NCI-H1930 (cell line): ENCODE data around the gene LLGL2.

Experiments
- DNase-seq, 2 experiments: peaks; one replicate each; lab custom pipeline; 2025; lab: John Stamatoyannopoulos, UW

LLGL2 gene

DNA sequence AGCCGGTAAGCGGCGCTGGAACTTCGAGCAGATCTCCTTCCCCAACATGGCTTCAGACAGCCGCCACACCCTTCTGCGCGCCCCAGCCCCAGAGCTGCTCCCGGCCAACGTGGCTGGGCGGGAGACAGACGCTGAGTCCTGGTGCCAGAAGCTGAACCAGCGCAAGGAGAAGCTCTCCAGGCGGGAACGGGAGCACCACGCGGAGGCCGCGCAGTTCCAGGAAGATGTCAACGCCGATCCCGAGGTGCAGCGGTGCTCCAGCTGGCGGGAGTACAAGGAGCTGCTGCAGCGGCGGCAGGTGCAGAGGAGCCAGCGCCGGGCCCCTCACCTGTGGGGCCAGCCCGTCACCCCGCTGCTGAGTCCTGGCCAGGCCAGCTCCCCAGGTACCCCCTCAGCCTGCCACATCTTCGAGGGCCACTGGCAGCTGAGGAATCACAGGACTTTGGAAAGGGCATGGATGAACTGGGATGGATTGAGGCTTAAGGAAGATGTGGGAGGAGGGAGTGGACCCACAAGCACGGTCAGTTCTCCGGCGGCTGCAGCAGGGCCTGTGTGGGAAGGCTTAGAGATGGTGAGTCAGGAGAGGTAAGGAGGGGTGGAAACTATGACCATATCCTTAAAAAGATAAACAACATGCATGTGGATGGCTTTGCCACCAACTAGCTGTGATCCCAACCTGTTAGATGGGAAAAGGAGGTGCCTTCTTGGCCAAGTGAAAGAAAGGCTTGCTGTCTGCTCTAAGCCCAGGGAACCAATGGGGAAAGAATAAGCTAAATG is 3.4 kb upstream of the LLGL2 start:
- no peak for DNase-seq

DNA sequence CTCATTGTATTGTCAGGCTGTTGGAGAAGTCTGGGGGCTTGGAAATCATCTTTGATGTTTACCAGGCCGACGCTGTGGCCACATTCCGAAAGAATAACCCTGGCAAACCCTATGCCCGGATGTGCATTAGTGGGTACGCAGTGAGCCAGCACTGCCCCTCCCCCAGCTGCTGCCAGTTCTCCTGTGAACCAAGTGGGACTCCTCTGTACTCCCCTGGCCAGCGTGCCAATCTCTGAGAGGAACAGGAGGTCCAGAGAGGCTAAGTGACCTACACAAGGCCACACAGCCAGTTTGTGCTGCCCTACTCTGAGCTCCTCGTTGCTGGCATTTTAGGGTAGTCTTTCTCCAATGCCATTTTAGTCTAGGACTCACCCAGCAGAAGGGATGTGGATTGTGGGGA is 1.9 kb upstream of the LLGL2 start:
- no peak for DNase-seq

DNA sequence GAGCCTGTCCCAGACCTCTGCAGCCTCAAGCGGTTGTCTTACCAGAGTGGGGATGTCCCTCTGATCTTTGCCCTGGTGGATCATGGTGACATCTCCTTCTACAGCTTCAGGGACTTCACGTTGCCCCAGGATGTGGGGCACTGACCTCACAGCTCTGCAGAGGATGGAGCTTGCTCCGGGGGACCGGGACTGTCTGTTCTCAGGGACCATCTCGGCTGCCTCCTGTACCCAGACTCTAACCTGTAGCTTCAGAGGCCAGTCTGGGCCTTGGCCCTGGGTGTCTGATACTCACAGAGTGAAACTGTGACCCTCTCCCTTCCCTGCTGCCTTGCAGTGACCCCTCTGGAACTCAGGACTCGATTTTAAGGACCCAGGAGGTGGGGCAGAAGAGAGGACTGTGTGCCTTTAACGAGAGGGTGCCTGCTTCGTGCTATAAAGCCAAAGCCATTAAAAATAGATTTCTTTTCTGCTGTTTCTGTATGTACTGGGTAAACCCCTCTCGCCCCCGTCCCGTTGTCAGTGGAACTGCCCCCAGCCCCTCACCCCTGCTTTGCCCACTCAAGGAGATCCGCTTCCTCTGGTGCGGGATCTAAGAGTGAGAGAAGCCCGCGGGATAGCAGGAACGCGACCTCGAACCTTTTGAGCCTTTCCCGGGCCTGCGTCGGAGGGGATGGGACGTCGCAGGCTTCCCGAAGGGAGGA is 1.1 kb upstream of the LLGL2 start:
- DNase-seq, result no peak

DNA sequence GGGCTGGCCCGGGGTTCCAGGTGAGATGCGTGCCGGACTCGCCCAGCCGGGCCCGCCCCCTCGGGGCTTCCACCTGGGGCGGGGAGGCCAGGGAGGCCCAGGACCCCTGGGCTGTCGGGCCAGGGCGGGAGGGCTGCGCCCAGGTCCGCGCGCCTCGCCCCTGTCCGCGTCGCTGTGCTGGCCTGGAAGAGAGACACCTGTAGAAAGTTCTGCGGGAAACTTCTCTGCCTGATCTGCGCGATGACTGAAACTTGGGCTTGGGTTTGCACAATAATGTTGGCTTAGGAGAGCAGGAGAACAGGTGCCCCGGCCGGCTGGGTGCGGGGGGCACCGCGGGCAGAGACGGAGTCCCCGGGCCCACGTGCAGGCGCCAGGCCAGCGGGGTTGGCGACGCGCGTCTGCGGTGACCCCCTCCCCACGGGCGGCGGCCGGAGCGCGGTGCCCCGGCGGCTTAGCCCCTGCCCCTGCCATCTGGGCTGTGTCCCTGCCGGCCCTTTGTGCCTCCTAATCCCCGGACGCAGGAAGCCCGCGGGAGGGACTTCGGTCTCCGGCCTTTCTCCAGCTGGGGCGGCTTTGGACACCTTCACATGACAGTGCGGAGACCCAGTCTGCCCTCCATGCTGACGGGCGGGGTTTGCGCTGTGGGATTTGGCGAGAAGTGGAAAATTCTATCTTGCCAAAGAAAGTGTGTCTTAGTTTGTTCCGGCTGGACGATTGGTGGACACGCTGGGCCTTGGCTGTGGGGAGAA is 483 bp downstream of the LLGL2 start:
- DNase-seq, result no peak

- no peak for DNase-seq
Measured at GRCh38 chr17:75526555-75527270, 1.2 kb downstream of the LLGL2 start.

- DNase-seq, result no peak
Measured at GRCh38 chr17:75530837-75531720, 5.6 kb downstream of the LLGL2 start.

- no peak for DNase-seq
Measured at GRCh38 chr17:75531721-75532072, 6.2 kb downstream of the LLGL2 start.

GRCh38 chr17:75535119-75535537 is 9.6 kb downstream of the LLGL2 start:
- DNase-seq, result no peak

- DNase-seq, result no peak
Measured at GRCh38 chr17:75535871-75536270, 10.4 kb downstream of the LLGL2 start.

DNA sequence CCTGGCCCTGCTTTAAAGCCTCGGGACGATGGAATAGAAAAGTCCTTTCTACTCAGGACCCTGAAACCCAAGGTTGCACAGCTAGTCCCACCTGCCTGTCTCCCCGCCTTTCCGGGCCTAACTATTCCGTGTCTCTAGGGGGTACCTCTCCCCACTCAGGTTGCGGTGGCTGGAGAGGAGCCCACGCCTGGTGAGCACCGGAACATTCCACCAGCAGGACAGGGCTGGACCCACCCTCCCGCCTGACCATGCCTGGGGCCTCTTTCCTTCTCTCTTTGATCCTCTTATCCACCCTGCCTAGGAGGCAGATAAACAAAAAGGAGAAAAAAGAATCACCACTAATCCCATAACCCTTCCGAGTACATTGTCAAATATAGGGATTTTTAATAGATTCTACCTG is 10.9 kb downstream of the LLGL2 start:
- DNase-seq, result no peak

GRCh38 chr17:75539967-75540729 is 14.7 kb downstream of the LLGL2 start:
- DNase-seq, result no peak

DNA sequence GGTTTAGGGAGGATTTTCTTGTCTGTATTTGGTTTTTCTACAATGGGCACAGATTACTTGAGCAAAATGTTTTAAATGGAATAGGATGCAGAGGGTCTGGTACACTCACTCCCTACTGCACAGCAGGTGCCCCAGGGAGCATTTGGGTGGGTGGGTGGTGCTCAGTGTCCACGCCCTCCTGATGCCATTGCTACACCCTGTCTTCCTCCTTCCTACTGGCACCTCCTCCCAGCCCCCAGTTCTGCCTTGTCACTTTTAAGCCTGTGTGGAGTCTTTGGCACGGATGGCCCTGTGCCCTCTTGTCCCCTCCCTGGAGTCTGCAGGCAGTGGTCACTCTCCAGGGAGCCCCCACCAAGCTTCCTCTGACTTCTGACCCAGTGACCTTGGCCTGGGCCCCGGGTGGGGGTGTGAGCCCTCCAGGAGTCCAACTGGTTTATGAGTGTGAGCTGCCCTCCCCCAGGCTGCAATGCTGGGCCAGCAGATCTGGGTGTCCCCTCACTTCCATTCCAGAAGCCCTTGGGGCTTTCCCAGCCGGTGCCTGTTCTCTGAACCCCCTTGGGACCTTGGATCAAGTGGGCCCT is 15.5 kb downstream of the LLGL2 start:
- no peak for DNase-seq

GRCh38 chr17:75542229-75542628 is 16.7 kb downstream of the LLGL2 start:
- no peak for DNase-seq

- no peak for DNase-seq
Measured at GRCh38 chr17:75542728-75543336, 17.3 kb downstream of the LLGL2 start.

DNA sequence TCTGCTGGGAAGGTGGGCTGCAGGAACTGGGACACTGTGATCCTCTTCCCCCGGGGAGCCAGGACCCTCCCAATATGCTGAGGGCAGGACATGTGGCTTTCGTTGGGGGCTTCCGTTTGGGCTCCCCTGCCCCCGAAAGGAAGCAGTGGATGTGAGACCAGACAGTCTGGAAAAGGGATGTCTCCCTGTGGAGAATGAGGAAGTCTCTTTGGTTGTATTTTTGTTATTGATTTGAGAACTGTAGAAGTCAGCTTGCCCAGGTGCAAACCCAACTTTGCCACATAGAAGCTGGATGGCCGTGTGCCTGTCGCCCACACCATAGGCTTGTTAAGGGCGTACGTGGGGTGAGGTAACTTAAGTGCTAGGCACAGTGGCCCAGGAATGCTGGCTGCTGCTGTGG is 18.8 kb downstream of the LLGL2 start:
- no peak for DNase-seq

DNA sequence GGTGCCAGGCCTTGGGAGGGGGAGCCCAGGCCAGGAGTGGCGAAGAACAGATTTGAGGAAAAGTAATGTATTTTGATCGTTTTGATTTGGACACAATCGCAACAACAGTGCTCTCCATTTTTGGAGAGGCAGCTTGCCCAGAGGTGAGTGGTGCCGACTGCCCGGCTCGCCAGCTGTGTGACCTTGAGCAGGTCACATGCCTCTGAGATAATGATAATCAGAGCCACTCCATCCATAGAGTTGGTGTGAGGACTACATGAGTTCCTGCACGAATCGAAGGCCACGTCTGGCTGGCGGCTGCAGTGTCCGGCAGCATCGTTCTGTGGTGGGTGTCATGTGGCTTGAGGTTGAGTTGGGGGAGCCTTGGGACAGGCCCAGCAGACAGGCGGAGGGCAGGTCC is 20.7 kb downstream of the LLGL2 start:
- DNase-seq, result no peak

DNA sequence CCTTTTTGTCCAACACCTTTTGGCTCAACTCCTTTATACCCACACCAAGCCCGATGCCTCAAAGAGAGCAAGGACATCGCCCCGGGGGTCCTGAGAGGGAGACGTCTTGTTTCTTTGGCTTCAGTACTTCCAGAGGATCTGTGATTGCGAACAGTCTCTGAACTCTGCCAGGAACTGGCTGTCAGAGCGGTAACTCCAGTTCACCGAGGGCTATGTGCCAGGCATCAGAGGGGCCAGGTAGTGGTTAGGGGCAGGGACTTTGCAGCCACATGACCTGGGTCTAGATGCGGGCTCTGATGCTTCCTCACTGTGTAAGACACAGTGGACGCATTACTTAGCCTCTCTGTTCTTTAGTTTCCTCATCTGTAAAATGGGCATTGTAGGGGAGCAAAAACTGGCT is 21.6 kb downstream of the LLGL2 start:
- DNase-seq, result no peak

DNA sequence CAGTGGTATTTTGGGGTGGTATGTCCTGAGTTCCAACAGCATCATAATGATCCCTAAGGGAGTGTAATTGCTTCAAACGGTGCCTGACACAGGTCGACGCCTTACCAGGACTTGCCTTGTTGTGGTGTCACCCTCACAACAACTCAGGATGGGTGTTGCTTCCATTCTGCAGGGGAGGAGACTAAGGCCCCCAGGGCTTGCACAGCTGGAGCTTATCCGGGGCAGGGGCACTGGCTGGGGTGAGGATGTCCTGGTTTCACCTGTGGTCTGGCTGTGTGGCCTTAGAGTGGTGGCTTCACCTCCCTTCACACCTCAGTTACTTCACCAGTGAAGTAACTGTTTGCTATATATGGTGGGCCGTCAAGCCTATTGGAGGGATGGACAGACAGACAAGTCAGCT is 23.3 kb downstream of the LLGL2 start:
- no peak for DNase-seq

GRCh38 chr17:75549246-75550138 is 24.0 kb downstream of the LLGL2 start:
- DNase-seq, result no peak
